Subcutaneous abdominal adipose tissue (tissue), 5 donors: ENCODE data around the gene PARG.
"Not testable (repeated sequence)": the region's sequence is repeated elsewhere in the genome, so short reads cannot be mapped to it uniquely, and the experiment has no call there.

ENCODE experiments used
- H3K27ac ChIP-seq: one replicate; pipeline ENCODE4 v1.7.0; 2013; ENCODE audit warnings: low read depth, mild to moderate bottlenecking, inconsistent platforms, low read length, moderate library complexity
- H3K27me3 ChIP-seq, 5 donors: one replicate each; pipeline ENCODE4 v1.7.0; 2013; ENCODE audit warnings: low read length in 5 of 5, inconsistent platforms in 1 of 5; ENCODE audit not compliant: control insufficient read depth in 5 of 5, insufficient read depth in 4 of 5
- H3K36me3 ChIP-seq, 5 donors: one replicate each; pipeline ENCODE4 v1.7.0; 2013; ENCODE audit warnings: low read length in 5 of 5; ENCODE audit not compliant: control insufficient read depth in 5 of 5, insufficient read depth in 5 of 5
- H3K4me1 ChIP-seq, 5 donors: one replicate each; pipeline ENCODE4 v1.7.0; 2013; ENCODE audit warnings: low read length in 5 of 5, mild to moderate bottlenecking in 3 of 5, moderate library complexity in 1 of 5; ENCODE audit not compliant: control insufficient read depth in 5 of 5, insufficient read depth in 5 of 5
- H3K4me3 ChIP-seq, 5 donors: one replicate each; pipeline ENCODE4 v1.7.0; 2013; ENCODE audit warnings: low read length in 5 of 5, low read depth in 1 of 5
- H3K9ac ChIP-seq, 5 donors: one replicate each; pipeline ENCODE4 v1.7.0; 2013; ENCODE audit warnings: low read length in 5 of 5, mild to moderate bottlenecking in 4 of 5, moderate library complexity in 3 of 5
- H3K9me3 ChIP-seq, 5 donors: one replicate each; pipeline ENCODE4 v1.7.0; 2013; ENCODE audit warnings: low read length in 5 of 5; ENCODE audit not compliant: control insufficient read depth in 5 of 5
- donor health status: healthy.
- donor health status: healthy.
- donor health status: healthy.
- donor health status: healthy.
- donor health status: healthy.

Gene PARG

GRCh38 chr10:49941447-49942338 is at the start of gene PARG, which contains the start of gene TIMM23B:
TSS of gene PARG (minus strand) at chr10:49942027. CDS start at chr10:49941725, 302 bp downstream.
TSS of gene TIMM23B (plus strand) at chr10:49942053. CDS start at chr10:49942195, 142 bp downstream.
- H3K4me3 ChIP-seq: peak within 1 kb of the TSS; percentile 75 to 87 (median 82)
- not testable (repeated sequence) for H3K9me3 ChIP-seq, H3K27me3 ChIP-seq, H3K36me3 ChIP-seq
- H3K4me1 ChIP-seq: peaks cover 0 to 25% (median 21%) of the 10 kb centered on the region in 5 donors
- peak within 1 kb of the TSS; percentile 82 to 98 (median 83) for H3K9ac ChIP-seq
- H3K27ac ChIP-seq: peak within 1 kb of the TSS; percentile 75

DNA sequence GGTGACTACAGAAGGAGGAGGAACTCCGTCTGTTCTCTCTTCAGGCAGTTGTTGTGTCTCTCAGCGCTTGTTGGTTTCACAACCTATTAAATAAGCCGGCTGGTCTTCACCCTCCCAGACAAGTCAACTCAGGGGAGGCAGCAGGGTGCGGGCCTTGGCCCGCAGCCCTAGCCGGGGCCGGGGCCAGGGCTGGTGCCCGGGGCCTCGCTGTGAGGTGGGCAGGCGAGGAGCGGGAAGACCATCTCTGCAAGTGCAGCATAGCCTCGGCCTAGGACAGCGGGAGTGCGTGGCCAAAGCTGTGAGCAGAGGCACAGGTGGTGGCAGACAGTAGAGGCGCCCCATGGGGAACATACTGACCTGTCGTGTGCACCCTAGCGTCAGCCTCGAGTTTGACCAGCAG is 46.5 kb upstream of the PARG start, which contains the start of gene AGAP6:
Gene AGAP6 (plus strand): TSS at position 31 of the 400 bp plus-strand sequence. CDS start 310 bp downstream, at position 341.
- not testable (repeated sequence) for H3K4me1 ChIP-seq, H3K27me3 ChIP-seq, H3K27ac ChIP-seq, H3K9ac ChIP-seq, H3K36me3 ChIP-seq, H3K4me3 ChIP-seq, H3K9me3 ChIP-seq

DNA sequence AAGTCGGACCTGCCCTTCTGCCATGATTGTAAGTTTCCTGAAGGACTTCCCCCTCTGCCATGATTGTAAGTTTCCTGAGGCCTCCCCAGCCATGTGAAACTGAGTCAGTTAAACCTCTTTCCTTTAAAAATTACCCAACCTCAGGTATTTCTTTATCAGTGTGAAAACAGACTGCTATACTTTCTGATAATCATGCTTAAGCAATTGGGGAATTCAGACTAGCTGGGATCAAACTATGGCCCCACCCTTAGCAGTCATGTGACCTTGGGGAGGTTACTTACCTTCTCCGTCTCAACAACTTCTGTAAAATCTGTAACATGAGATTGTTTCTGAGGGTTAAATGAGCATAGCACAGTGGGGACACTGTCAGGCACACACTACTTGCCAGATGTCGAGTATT is 45.4 kb upstream of the PARG start:
- not testable (repeated sequence) for H3K4me1 ChIP-seq, H3K27me3 ChIP-seq, H3K4me3 ChIP-seq, H3K27ac ChIP-seq, H3K9ac ChIP-seq, H3K36me3 ChIP-seq, H3K9me3 ChIP-seq

- H3K27ac ChIP-seq, H3K9ac ChIP-seq, H3K27me3 ChIP-seq: not testable (repeated sequence)
These were observed 35.9 kb upstream of the PARG start for GRCh38 chr10:49977756-49978155.

GRCh38 chr10:49972094-49972493 is 30.3 kb upstream of the PARG start:
- H3K27me3 ChIP-seq, H3K9ac ChIP-seq, H3K4me3 ChIP-seq, H3K4me1 ChIP-seq, H3K27ac ChIP-seq, H3K9me3 ChIP-seq, H3K36me3 ChIP-seq: not testable (repeated sequence)

More at GRCh38 chr10:49977756-49978155, 35.9 kb upstream of the PARG start:
- not testable (repeated sequence) for H3K4me3 ChIP-seq, H3K4me1 ChIP-seq, H3K36me3 ChIP-seq, H3K9me3 ChIP-seq

- not testable (repeated sequence) for H3K4me3 ChIP-seq, H3K27ac ChIP-seq, H3K9me3 ChIP-seq, H3K27me3 ChIP-seq, H3K36me3 ChIP-seq, H3K4me1 ChIP-seq, H3K9ac ChIP-seq
These were observed 29.6 kb upstream of the PARG start for GRCh38 chr10:49971466-49971865.

DNA sequence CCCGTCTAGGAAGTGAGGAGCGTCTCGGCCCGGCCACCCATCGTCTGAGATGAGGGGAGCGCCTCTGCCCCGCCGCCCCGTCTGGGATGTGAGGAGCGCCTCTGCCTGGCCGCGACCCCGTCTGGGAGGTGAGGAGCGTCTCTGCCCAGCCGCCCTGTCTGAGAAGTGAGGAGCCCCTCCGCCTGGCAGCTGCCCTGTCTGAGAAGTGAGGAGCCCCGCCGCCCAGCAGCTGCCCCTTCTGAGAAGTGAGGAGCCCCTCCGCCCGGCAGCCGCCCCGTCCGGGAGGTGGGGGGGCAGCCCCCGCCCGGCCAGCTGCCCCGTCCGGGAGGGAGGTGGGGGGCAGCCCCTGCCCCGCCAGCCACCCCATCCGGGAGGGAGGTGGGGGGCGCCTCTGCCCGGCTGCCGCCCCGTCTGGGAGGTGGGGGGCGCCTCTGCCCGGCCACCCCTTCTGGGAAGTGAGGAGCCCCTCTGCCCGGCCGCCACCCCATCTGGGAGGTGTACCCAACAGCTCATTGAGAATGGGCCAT is 28.6 kb upstream of the PARG start:
- not testable (repeated sequence) for H3K9ac ChIP-seq, H3K27me3 ChIP-seq, H3K4me3 ChIP-seq, H3K27ac ChIP-seq, H3K9me3 ChIP-seq, H3K36me3 ChIP-seq, H3K4me1 ChIP-seq

GRCh38 chr10:49953122-49953521 is 11.3 kb upstream of the PARG start:
- H3K27me3 ChIP-seq, H3K4me3 ChIP-seq, H3K4me1 ChIP-seq, H3K27ac ChIP-seq, H3K9me3 ChIP-seq, H3K9ac ChIP-seq: not testable (repeated sequence)
- peaks cover 6 to 17% (median 10%) of the 10 kb centered on the region in 5 donors for H3K36me3 ChIP-seq

DNA sequence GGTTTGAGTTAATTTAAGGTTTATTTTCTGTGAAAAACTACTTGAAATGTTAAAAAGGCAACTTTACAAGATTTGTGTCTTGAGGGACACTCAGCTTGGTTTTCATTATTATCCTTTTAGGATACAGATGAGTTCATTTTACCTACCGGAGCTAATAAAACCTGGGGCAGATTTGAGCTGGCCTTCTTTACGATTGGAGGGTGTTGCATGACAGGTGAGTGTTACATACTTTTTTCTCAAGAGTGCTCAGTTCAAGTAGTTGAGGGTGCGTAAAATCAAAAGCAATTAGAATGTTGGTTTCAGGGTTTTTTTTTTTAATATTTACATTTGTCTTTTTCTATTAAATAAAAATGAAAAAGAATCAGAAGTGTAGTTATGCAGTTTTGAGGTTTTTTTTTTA is 10.2 kb upstream of the PARG start:
- not testable (repeated sequence) for H3K4me3 ChIP-seq, H3K27ac ChIP-seq, H3K9me3 ChIP-seq, H3K4me1 ChIP-seq, H3K27me3 ChIP-seq, H3K9ac ChIP-seq
- peaks cover 2 to 14% (median 8%) of the 10 kb centered on the region in 5 donors for H3K36me3 ChIP-seq

GRCh38 chr10:49948737-49949136 is 6.9 kb upstream of the PARG start:
- H3K36me3 ChIP-seq, H3K9me3 ChIP-seq, H3K4me3 ChIP-seq, H3K4me1 ChIP-seq, H3K27ac ChIP-seq, H3K27me3 ChIP-seq, H3K9ac ChIP-seq: not testable (repeated sequence)
